SK-N-SH treated with all-trans-retinoic acid at 6 μM for 48 hours (cell line): Measurements from ENCODE around the gene TMEM125.

Source experiments
- ARNTL ChIP-seq: fragments of 450-650 bp; formaldehyde crosslinking; IDR thresholded peaks from 2 replicates; pipeline ENCODE4 v1.5.0; 2020; ENCODE audit warnings: low read depth, mild to moderate bottlenecking, moderate library complexity, borderline replicate concordance
- CREB5 ChIP-seq: fragments of 250-450 bp; sonication (Bioruptor Pico); IDR thresholded peaks from 2 replicates; pipeline ENCODE4 v1.5.1; 2020; ENCODE audit warnings: low read depth, mild to moderate bottlenecking, moderate library complexity
- CSDC2 ChIP-seq: fragments of 250-450 bp; sonication (Bioruptor Pico); IDR thresholded peaks from 2 replicates; pipeline ENCODE4 v1.5.0; 2020; ENCODE audit warnings: mild to moderate bottlenecking, moderate library complexity
- PATZ1 ChIP-seq: fragments of 250-450 bp; sonication (Bioruptor Pico); IDR thresholded peaks from 2 replicates; pipeline ENCODE4 v1.8.0; 2020; ENCODE audit warnings: mild to moderate bottlenecking, moderate library complexity, borderline replicate concordance
- RARB ChIP-seq: fragments of 250-450 bp; sonication (Bioruptor Pico); IDR thresholded peaks from 2 replicates; pipeline ENCODE4 v1.8.0; 2021; ENCODE audit warnings: mild to moderate bottlenecking, moderate library complexity
- SNAI2 ChIP-seq: fragments of 250-450 bp; sonication (Bioruptor Pico); IDR thresholded peaks from 2 replicates; pipeline ENCODE4 v1.5.0; 2020; ENCODE audit warnings: mild to moderate bottlenecking, moderate library complexity
- TOX ChIP-seq: fragments of 250-450 bp; sonication (Bioruptor Pico); IDR thresholded peaks from 2 replicates; pipeline ENCODE4 v1.8.0; 2021; ENCODE audit warnings: mild to moderate bottlenecking, moderate library complexity, borderline replicate concordance

- no peak for TF ChIP-seq ARNTL (CRISPR knock-in tag)
- no peak for TF ChIP-seq PATZ1 (CRISPR knock-in tag)
- TF ChIP-seq CSDC2 (CRISPR knock-in tag), result no peak
- no peak for TF ChIP-seq CREB5
- no peak for TF ChIP-seq RARB
- TF ChIP-seq SNAI2 (CRISPR knock-in tag), result no peak
- no peak for TF ChIP-seq TOX (CRISPR knock-in tag)
Measured at GRCh38 chr1:43300378-43301094, 30.8 kb downstream of the TMEM125 start, which contains the start of gene TIE1.
